Stomach smooth muscle (tissue), 2 donors: ENCODE data around the gene MS4A7.
"Not testable (repeated sequence)": the region's sequence is repeated elsewhere in the genome, so short reads cannot be mapped to it uniquely, and the experiment has no call there.

Source experiments
- H3K27ac ChIP-seq: one replicate; pipeline ENCODE4 v1.7.0; 2013; ENCODE audit warnings: mild to moderate bottlenecking, low read length, inconsistent platforms
- H3K27me3 ChIP-seq, 2 donors: one replicate each; pipeline ENCODE4 v1.7.0; 2013; ENCODE audit warnings: low read length in 2 of 2; ENCODE audit not compliant: insufficient read depth in 2 of 2, control insufficient read depth in 1 of 2
- H3K36me3 ChIP-seq, 2 donors: one replicate each; pipeline ENCODE4 v1.7.0; 2013; ENCODE audit warnings: low read length in 2 of 2; ENCODE audit not compliant: control insufficient read depth in 2 of 2, insufficient read depth in 2 of 2
- H3K4me1 ChIP-seq: one replicate; pipeline ENCODE4 v1.7.0; 2013; ENCODE audit warnings: low read length; ENCODE audit not compliant: control insufficient read depth, insufficient read depth
- H3K4me3 ChIP-seq, 2 donors: one replicate each; pipeline ENCODE4 v1.7.0; 2013; ENCODE audit warnings: low read length in 2 of 2
- H3K9ac ChIP-seq, 2 donors: one replicate each; pipeline ENCODE4 v1.7.0; 2013; ENCODE audit warnings: low read length in 2 of 2, mild to moderate bottlenecking in 1 of 2
- H3K9me3 ChIP-seq, 2 donors: one replicate each; pipeline ENCODE4 v1.7.0; 2013; ENCODE audit warnings: low read length in 2 of 2; ENCODE audit not compliant: control insufficient read depth in 2 of 2
- donor health status: healthy.
- donor health status: Pancreatic carcinoma.

Gene MS4A7

GRCh38 chr11:60348116-60348515, 30.2 kb upstream of the MS4A7 start:
- no peak overlapping the region for H3K9ac ChIP-seq
- H3K27ac ChIP-seq, result no peak overlapping the region
- H3K9me3 ChIP-seq, result no peaks in the 10 kb centered on the region
- H3K36me3 ChIP-seq, result no peaks in the 10 kb centered on the region
- H3K27me3 ChIP-seq, result no peaks in the 10 kb centered on the region
- no peak overlapping the region for H3K4me3 ChIP-seq
- no peaks in the 10 kb centered on the region for H3K4me1 ChIP-seq

- Histone ChIP-seq H3K27me3 (no peaks in the 10 kb centered on the region), H3K9me3 (no peaks in the 10 kb centered on the region), H3K9ac (no peak overlapping the region), H3K36me3 (no peaks in the 10 kb centered on the region), H3K27ac (no peak overlapping the region), H3K4me1 (no peaks in the 10 kb centered on the region), H3K4me3 (no peak overlapping the region)
These were observed 28.3 kb upstream of the MS4A7 start for GRCh38 chr11:60349990-60350389.

- Histone ChIP-seq H3K4me3 (no peak overlapping the region), H3K4me1 (no peaks in the 10 kb centered on the region), H3K9me3 (no peaks in the 10 kb centered on the region), H3K36me3 (no peaks in the 10 kb centered on the region), H3K27me3 (no peaks in the 10 kb centered on the region), H3K27ac (no peak overlapping the region), H3K9ac (no peak overlapping the region)
These were observed 20.6 kb upstream of the MS4A7 start for GRCh38 chr11:60357771-60358170.

GRCh38 chr11:60360621-60361020, 17.7 kb upstream of the MS4A7 start:
- Histone ChIP-seq H3K4me3 (no peak overlapping the region), H3K9ac (no peak overlapping the region), H3K27me3 (peaks cover 4 to 5% of the 10 kb centered on the region in 2 donors), H3K9me3 (no peaks in the 10 kb centered on the region), H3K4me1 (no peaks in the 10 kb centered on the region), H3K36me3 (no peaks in the 10 kb centered on the region), H3K27ac (no peak overlapping the region)

GRCh38 chr11:60362241-60362640, 16.1 kb upstream of the MS4A7 start:
- Histone ChIP-seq H3K9me3 (no peaks in the 10 kb centered on the region), H3K27me3 (peaks cover 4 to 5% of the 10 kb centered on the region in 2 donors), H3K27ac (no peak overlapping the region), H3K4me1 (no peaks in the 10 kb centered on the region), H3K4me3 (no peak overlapping the region), H3K36me3 (no peaks in the 10 kb centered on the region), H3K9ac (no peak overlapping the region)

GRCh38 chr11:60363542-60364470, 14.5 kb upstream of the MS4A7 start:
- Histone ChIP-seq H3K4me1 (no peaks in the 10 kb centered on the region), H3K4me3 (no peak overlapping the region), H3K27ac (no peak overlapping the region)

GRCh38 chr11:60366262-60366904, 11.9 kb upstream of the MS4A7 start:
- not testable (repeated sequence) for H3K27ac ChIP-seq, H3K4me3 ChIP-seq, H3K36me3 ChIP-seq, H3K4me1 ChIP-seq, H3K27me3 ChIP-seq, H3K9ac ChIP-seq, H3K9me3 ChIP-seq

More at GRCh38 chr11:60363542-60364470, 14.5 kb upstream of the MS4A7 start:
- peaks cover 4 to 8% of the 10 kb centered on the region in 2 donors for H3K27me3 ChIP-seq
- H3K9ac ChIP-seq, result no peak overlapping the region
- no peaks in the 10 kb centered on the region for H3K36me3 ChIP-seq
- H3K9me3 ChIP-seq, result no peaks in the 10 kb centered on the region

- no peaks in the 10 kb centered on the region for H3K36me3 ChIP-seq
- no peaks in the 10 kb centered on the region for H3K4me1 ChIP-seq
- H3K9ac ChIP-seq, result no peak overlapping the region
- no peak overlapping the region for H3K27ac ChIP-seq
- no peak overlapping the region for H3K4me3 ChIP-seq
- peaks cover 4 to 8% of the 10 kb centered on the region in 2 donors for H3K27me3 ChIP-seq
- no peaks in the 10 kb centered on the region for H3K9me3 ChIP-seq
These were observed 11.3 kb upstream of the MS4A7 start for GRCh38 chr11:60367009-60367408.

- Histone ChIP-seq H3K4me1 (no peaks in the 10 kb centered on the region), H3K27ac (no peak overlapping the region), H3K4me3 (no peak overlapping the region), H3K27me3 (peaks cover 4 to 8% of the 10 kb centered on the region in 2 donors), H3K9ac (no peak overlapping the region), H3K9me3 (no peaks in the 10 kb centered on the region), H3K36me3 (no peaks in the 10 kb centered on the region)
These were observed 10.4 kb upstream of the MS4A7 start for GRCh38 chr11:60367896-60368295.

GRCh38 chr11:60370252-60370810, 8.0 kb upstream of the MS4A7 start:
- Histone ChIP-seq H3K36me3 (no peaks in the 10 kb centered on the region), H3K9me3 (no peaks in the 10 kb centered on the region), H3K4me3 (no peak overlapping the region), H3K27me3 (peaks cover 0 to 2% of the 10 kb centered on the region in 2 donors), H3K4me1 (no peaks in the 10 kb centered on the region), H3K9ac (no peak overlapping the region), H3K27ac (no peak overlapping the region)
